Testis (tissue), 3 donors: ENCODE data around the gene SLC26A8. TPM values are rescaled to one million over a fixed set of nuclear protein-coding genes. Genes with fewer than 3 reads are reported as not detected.
"Not testable (repeated sequence)": the region's sequence is repeated elsewhere in the genome, so short reads cannot be mapped to it uniquely, and the experiment has no call there.

ENCODE experiments used
- DNase-seq: peaks from one replicate; pipeline ENCODE4 v3.0.0-alpha.2; 2019
- H3K27ac ChIP-seq, 2 donors: fragments of 200-600 bp; sonication (generic); one replicate each; pipeline ENCODE4 v1.5.1; 2019
- H3K27me3 ChIP-seq: fragments of 200-600 bp; sonication (generic); one replicate; pipeline ENCODE4 v1.5.1; 2019
- H3K36me3 ChIP-seq: fragments of 200-600 bp; sonication (generic); one replicate; pipeline ENCODE4 v1.5.1; 2017; ENCODE audit warnings: low read depth; ENCODE audit errors: missing control alignments
- H3K4me1 ChIP-seq: fragments of 200-600 bp; sonication (generic); one replicate; pipeline ENCODE4 v1.5.1; 2019
- H3K4me3 ChIP-seq, 2 donors: fragments of 200-600 bp; sonication (generic); one replicate each; pipeline ENCODE4 v1.5.1; 2017 to 2019
- H3K9me3 ChIP-seq: fragments of 200-600 bp; sonication (generic); one replicate; pipeline ENCODE4 v1.5.1; 2017
- CTCF ChIP-seq, 3 experiments: fragments of 450-650 bp in 2 of 3; fragments of 200-600 bp in 1 of 3; sonication (generic) in 1 of 3; IDR thresholded peaks; one replicate each; pipeline ENCODE4 v1.5.1; 2016 to 2019; ENCODE audit warnings: antibody characterized with exemption in 3 of 3, mild to moderate bottlenecking in 2 of 3, moderate library complexity in 1 of 3
- POLR2A ChIP-seq: fragments of 450-650 bp; IDR thresholded peaks from one replicate; pipeline ENCODE4 v1.6.1; 2017; ENCODE audit warnings: antibody characterized with exemption, mild to moderate bottlenecking, moderate library complexity
- WGBS, 2 donors: methylation state at CpG; one replicate each; pipeline ENCODE4 v1.1.5; 2018; 5-methylcytosine and 5-hydroxymethylcytosine counted together
- intact Hi-C: fragments of 100-400 bp; cut with DNase I; formaldehyde crosslinking; loops from one replicate; pipeline ENCODE4 v1.15.1; 2023; ENCODE audit warnings: low total_unique reads
- polyA plus RNA-seq: library from polyadenylated mRNA; stranded (reverse); fragments of 350-450 nt; fragmentation: Illumina TruSeq; extraction: RNeasy Lipid Tissue Mini Kit (QIAGEN cat#74804); gene quantifications from one replicate; pipeline ENCODE4 v1.2.3, GENCODE V29; 2014; ENCODE audit warnings: low read depth, low replicate concordance; ENCODE audit not compliant: insufficient read depth
- total RNA-seq, 2 donors: library from RNA; depleted of rRNA; stranded (reverse); fragments of >200 nt; gene quantifications; one replicate each; pipeline ENCODE4 v1.2.3, GENCODE V29; 2016

The SLC26A8 gene
- total and polyA plus RNA-seq, 3 donors from 2014 or later = 52.0 to 160 (median 66.9) TPM

- peaks cover 5% of the 10 kb centered on the region for H3K4me1 ChIP-seq
- intact Hi-C loops = no loop called here
- H3K4me3 ChIP-seq = no peak overlapping the region
- no peak for DNase-seq
- 95% methylated on average over 3 of the region's 3 CpGs for WGBS, 2 donors
- TF ChIP-seq CTCF (IDR thresholded peaks at IDR 0.05) (no peak), POLR2A (no peak)
- no peaks in the 10 kb centered on the region for H3K36me3 ChIP-seq
- no peak overlapping the region for H3K27ac ChIP-seq
- no peaks in the 10 kb centered on the region for H3K9me3 ChIP-seq
- no peaks in the 10 kb centered on the region for H3K27me3 ChIP-seq
Measured at GRCh38 chr6:35916056-35916455, 108.4 kb downstream of the SLC26A8 start.

GRCh38 chr6:35914536-35914935, 109.9 kb downstream of the SLC26A8 start:
- intact Hi-C loops = no loop called here
- no peak for TF ChIP-seq CTCF (IDR thresholded peaks at IDR 0.05)
- TF ChIP-seq POLR2A = no peak
- 92% methylated on average over 6 of the region's 6 CpGs for WGBS, 2 donors

GRCh38 chr6:35911871-35912653, 112.4 kb downstream of the SLC26A8 start:
- Histone ChIP-seq H3K9me3 (no peaks in the 10 kb centered on the region), H3K27ac (no peak overlapping the region), H3K4me3 (no peak overlapping the region), H3K36me3 (no peaks in the 10 kb centered on the region), H3K27me3 (no peaks in the 10 kb centered on the region), H3K4me1 (no peaks in the 10 kb centered on the region)
- DNase-seq = no peak
- 92 to 95% methylated on average over 8 of the region's 8 CpGs for WGBS, 2 donors
- intact Hi-C loops = no loop called here
- TF ChIP-seq POLR2A = no peak
- TF ChIP-seq CTCF (IDR thresholded peaks at IDR 0.05) = no peak

More at GRCh38 chr6:35914536-35914935, 109.9 kb downstream of the SLC26A8 start:
- Histone ChIP-seq H3K36me3 (no peaks in the 10 kb centered on the region), H3K4me3 (no peak overlapping the region), H3K9me3 (no peaks in the 10 kb centered on the region), H3K27ac (no peak overlapping the region), H3K27me3 (no peaks in the 10 kb centered on the region), H3K4me1 (peaks cover under 1% of the 10 kb centered on the region)
- no peak for DNase-seq

GRCh38 chr6:35909571-35909970, 114.9 kb downstream of the SLC26A8 start:
- intact Hi-C loops, H3K27me3 ChIP-seq, H3K36me3 ChIP-seq, H3K27ac ChIP-seq, DNase-seq, H3K4me1 ChIP-seq, H3K9me3 ChIP-seq, H3K4me3 ChIP-seq: not testable (repeated sequence)
- WGBS, 2 donors = 89 to 93% methylated on average over 2 of the region's 2 CpGs

GRCh38 chr6:35908753-35909401, 115.6 kb downstream of the SLC26A8 start:
- H3K9me3 ChIP-seq, H3K4me1 ChIP-seq, H3K4me3 ChIP-seq, DNase-seq, H3K27ac ChIP-seq, H3K36me3 ChIP-seq, H3K27me3 ChIP-seq, intact Hi-C loops: not testable (repeated sequence)
- 97 to 99% methylated on average over 5 of the region's 5 CpGs for WGBS, 2 donors
